NCI-H2171 treated with DMSO at 0.1 percent for 48 hours (cell line): Measurements from ENCODE around the gene ZNF710.

Source experiments
- DNase-seq: peaks from one replicate; lab custom pipeline; 2025; lab: John Stamatoyannopoulos, UW

Gene ZNF710

DNA sequence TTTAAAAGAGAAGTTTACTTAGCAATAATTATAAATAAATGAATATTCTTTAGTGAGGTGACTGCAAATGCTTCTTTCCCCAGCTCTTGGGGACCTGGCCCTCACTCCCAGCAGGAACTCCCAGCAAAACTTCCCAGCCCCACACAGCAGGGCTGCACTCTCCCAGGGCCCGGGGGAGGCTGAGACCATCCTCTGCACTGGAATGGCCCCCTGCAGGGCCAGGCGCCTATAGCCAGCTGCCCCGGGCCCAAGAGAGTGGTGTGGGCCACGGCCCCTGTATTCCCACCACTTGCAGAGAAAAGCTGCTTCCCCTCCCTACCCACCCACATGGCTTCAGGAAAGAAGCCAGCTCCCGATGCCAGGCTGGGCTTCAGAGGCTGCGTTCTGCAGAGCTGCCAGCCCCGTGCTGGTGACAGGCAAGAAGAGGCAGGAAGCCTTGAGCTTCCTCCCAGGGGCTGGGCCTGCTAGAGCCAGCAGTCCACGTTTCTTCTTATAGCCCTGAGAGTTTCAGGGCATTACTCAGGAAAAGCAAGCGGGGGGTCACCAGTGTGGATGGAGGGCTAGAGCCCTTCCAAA is 81.1 kb downstream of the ZNF710 start:
- DNase-seq: no peak

DNA sequence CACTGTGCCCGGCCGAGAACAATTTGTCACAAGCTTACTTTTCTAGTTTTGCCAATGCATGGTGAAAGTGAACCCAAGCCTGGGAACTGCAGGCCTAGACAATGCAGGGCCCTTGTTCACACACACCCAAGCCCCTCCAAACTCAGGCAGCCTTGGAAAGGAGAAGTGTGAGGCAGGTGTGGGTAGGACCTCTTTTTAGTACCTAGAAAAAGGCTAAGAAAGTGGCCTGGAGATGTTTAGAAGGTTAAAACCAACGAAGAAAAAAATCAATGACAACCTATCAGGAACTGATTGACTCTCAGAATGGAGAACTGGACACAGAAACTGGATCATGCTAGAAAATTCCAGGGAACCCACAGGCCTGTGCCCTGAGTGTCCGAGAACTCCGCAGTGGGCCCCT is 82.3 kb downstream of the ZNF710 start:
- no peak for DNase-seq

DNA sequence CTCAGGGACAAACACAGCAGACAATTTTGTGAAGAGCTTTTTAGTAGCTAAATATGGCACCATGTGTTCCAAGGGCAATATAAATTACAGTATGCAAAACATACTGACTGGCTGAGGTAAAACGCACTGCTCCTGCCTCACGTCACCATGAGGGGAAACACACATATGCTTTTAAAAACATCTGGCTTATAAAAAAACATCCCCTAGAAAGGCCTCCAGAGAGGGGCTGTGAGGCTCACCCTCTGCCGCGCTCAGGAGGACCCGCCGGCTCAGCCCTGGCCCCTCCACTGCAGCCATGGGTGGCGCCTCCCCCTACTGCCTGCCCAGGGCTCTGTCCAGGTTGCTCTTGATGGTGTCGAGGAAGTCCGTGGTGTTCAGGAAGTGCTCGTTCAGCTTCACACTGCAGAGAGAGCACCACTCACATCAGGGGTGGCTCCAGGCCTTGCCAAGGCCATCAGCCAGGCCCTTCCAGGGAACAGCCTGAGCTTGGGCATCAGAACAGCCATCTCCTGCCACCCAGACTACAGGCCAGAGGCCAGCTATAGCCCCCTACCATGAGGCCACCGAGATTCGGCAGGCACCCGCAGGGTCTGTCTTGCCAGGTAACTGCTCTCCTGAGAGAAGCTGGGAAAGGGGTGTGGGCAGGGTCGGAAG is 83.0 kb downstream of the ZNF710 start:
- no peak for DNase-seq

DNA sequence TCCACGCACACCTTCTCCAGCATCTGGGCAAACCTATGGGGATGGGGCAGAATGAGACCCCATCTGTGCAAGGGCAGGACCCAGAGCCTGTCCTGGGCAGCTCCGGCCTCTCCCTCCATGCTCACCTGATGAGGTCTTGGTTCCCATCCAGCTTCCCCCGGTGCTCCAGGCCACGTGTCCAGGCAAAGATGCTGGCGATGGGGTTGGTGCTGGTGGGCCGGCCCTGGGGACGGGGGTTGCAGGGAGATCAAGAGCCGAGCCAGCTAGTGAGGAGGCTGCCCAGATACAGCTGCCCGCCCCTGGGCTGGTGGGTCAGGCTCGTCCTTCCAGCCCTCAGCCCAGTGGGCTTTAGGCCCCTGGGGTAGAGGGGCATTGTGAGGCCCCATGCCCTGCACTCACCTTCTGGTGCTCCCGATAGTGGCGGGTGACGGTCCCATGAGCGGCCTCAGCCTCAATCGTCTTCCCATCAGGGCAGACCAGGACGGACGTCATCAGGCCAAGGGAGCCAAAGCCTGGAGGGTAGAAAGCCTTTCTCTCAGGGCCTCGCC is 83.8 kb downstream of the ZNF710 start:
- DNase-seq: no peak

DNA sequence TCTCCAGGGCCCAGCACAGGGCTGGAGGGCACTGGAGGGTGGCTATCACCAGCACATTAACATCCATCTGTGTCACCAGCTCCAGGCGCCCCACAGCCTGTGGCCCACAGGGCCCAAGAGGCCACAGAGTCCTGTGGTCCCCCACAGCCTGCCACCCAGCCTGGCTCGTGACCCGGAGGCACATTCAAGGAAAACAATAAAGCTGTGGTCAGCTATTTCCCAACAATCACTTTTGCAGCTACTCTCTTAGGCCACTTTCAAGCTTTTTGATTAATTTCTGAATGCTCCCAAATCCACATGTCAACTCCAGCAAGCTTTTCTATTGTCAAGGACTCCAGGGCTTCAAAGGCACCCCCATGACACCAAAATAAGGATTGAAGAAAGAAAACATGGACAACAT is 84.4 kb downstream of the ZNF710 start:
- DNase-seq: no peak

DNA sequence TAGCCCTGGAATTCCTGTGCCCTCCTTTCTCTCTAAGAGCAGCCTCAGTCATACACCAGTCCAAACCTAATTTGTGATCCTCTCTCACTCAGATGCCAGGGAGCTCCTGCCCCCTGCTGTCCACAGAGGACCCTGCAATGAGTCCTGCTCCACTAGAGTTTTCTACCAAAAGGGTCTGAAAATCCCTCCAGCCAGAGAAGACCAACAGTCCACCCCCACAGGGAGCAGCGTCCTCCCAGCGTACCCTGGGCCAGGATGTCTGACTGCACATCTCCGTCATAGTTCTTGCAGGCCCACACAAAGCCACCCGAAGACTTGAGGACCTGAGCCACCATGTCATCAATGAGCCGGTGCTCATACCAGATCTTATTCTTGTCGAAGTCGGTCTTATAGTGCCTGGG is 85.7 kb downstream of the ZNF710 start:
- peak; percentile 29 for DNase-seq

DNA sequence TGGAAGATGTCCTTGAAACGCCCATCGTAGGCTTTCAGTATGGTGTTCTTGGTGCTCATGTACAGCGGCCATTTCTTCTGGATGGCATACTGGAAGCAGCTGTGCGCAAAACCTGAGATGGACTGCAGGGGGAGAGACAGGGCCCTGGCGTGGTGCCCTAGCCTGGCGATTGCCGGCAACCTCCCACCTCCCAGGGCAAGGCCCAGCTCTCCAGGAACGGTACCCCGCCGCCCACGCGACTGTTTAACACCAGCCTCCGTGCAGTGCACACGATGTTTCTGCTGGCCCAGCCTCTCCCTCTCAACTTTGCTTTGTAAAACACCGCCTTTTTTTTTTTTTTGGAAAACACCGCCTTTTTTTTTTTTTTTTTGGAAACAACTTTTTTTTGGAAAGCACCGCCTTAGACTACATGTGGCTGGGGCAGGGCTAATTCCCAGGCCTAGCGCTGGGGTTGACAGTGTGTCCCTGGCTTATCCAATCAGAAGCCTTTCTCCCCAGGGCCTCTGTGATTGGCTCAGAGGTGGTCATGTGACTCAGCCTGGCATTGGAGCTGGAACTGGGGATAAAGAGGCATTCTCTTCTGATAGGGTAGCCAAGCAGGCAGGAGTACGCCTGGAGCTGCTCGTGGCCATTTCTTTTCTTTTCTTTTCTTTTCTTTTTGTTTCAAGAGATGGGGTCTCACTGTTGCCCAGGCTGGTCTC is 86.5 kb downstream of the ZNF710 start:
- DNase-seq: peak; percentile 15

DNA sequence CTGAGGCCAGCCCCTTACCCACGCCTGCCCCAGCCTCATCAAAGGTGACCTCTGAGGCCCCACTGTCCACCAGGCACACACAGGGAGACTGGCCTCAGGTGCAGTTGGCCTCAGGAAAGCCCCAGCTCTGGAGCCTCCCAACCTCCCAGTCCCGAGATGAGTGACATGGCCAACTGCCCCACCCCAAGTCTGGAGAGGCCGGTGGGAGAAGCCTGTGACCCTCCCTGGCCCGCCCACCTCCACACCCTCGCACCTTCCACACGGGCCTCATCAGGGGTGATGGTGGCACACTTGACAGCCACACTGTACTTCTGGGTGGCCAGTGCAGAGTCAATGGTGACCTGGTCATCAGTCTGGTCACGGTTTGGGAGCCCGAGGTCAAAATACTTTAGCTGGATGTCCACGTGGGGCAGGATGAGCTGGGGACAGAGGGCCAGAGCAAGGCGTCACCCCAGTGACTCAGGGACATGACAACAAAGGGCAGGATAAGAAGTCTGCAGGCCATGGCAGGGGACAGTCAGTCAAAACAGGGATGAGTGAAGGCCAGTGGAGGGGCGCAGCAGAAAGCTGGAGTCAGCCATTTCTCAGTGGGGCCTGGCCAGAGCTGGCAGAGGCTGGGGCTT is 89.2 kb downstream of the ZNF710 start:
- DNase-seq: no peak

DNA sequence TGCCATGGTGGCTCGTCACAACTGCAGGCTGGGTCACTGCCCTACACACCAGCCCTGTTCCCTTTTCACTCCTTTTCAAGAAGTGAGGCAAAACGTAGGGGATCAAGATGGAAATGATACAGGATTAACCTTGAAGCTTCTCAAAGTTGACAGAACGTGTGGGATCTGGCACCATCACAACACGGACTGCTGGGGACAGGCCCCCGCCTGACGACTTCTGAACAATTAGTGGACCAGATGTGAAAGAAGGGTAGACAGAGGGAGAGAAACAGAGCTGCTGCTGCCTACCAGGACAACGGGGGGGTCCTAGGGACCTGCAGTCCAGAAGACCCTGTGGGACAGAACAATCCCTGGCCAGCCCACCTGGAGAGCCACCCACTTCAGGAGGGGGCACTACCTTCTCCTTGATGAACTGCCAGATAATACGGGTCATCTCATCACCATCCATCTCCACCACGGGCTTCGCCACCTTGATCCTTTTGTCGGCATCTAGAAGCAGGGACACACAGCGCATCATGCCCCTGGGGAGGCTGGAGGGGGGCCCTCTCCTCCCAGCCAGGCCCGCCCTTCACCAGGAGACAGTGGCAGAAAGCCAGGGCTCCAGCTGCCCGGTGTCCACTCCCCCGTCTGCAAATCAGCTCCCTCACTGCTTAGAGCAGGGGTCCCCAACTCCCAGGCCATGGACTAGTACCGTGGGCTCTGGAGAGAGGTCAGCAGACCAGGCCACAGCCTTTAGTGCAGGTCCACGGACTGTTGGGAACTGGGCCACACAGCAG is 90.2 kb downstream of the ZNF710 start:
- no peak for DNase-seq

DNA sequence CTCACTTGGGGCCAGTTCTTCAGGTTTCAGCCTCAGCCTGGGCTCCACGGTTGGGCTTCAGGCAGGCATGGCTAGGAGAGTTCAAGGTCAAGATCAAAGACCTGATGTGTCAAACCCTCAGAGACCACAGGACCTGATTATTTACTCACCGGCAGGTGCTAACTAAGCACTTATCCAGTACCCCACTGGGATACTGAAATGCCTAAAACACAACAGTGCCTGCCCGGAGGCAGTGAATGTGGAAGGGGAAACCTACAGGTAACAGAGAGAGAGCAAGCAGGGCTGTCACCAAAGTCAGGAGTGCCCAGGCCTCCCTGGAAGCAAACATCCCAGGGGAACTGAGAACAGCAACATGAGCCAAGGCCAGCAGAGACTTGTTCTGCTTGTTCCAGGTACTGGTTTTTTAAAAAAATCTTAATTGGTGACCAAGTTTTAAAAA is 94.4 kb downstream of the ZNF710 start:
- DNase-seq: peak; percentile 80

DNA sequence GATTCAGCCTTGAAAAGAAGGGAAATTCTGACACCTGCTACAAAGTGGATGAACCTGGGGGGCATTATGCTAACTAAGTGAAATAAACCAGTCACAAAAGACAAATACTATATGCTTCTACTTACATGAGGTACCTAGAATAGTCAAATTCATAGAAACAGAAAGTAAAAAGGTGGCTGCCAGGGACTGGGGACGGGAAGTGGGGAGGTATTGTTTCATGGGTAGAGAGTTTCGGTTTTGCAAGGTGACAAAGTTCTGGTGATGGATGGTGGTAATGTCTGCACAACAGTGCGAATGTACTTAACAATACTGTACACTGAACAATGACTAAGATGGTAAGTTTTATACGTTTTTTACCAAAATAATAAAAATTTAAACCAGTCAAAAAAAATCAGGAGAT is 96.4 kb downstream of the ZNF710 start:
- no peak for DNase-seq

DNA sequence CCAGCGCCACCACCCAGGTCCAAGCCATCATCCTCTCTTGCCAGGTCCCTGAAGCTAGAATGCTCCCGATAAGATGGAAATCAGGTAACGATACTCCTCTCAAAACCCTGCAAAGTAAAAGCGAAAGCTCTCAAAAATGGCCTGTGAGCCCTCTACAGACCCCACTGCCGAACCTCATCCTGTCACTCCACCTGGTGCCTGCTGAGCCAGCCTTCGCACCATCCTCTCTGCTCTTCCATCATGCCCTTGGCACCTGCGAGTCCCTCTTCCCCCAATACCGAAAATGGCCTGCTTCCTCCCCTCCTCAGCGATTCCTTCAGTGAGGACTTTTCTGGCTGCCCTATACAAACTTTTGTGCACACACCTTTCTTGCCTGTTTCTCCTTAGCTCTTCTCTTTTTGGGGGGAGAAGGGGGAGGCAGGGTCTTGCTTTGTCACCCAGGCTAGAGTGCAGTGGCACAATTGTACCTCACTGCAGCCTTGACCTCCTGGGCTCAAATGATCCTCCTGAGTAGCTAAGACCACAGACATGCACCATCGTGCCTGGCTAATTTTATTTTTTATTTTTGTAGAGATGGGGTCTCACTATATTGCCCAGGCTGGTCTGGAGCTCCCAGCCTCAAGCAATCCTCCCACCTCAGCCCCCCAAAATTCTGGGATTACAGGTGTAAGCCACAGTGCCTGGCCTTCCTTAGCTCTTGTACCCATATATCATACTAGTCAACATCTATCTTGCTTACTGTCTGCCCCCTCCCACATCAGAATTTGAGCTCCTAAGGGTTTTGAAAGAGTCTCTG is 98.1 kb downstream of the ZNF710 start:
- no peak for DNase-seq

DNA sequence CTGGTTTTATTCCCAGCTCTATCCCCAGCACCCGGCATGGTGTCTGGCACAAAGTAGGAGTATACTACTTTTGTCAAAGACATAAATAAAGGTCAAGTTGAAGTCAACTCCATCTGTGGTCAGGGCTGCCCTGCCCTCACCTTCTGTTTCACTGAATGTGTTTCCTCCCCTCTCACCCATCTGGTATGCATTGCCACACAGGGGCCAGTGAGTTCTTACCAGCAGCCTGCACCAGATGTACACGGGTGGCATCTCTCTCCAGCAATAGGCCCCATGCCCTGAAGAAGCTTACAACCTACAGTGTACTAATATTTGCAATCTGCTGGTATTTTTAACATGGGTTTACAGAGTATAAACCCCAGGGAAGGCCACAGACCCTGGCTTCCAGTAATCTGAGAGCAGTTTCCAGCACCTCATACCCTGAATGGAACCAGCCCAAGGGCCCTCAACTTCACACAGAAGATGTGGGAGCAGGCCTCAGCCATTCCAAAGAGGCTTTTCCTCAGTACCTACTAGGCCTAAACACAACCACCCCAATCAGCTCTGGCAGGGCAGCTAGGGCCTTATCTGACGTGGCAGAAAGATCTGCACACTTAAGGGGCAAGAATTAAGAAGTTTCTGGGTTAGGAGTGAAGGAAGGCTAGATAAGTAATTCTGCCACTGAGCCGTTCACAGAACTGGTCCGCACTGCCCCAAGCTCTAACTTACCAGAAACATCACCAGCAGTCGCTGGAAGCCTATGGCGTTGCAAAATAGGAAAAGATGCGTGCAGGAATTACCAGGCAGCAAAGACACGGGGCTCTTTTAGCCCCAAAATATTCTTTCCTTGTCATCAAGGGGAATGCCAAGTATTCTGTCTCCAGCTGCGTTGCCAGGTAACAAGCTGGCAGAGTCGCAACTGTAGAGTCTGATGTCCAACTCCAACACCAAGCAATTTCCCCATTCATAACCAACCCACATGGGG is 99.0 kb downstream of the ZNF710 start:
- peak; percentile 60 for DNase-seq

DNA sequence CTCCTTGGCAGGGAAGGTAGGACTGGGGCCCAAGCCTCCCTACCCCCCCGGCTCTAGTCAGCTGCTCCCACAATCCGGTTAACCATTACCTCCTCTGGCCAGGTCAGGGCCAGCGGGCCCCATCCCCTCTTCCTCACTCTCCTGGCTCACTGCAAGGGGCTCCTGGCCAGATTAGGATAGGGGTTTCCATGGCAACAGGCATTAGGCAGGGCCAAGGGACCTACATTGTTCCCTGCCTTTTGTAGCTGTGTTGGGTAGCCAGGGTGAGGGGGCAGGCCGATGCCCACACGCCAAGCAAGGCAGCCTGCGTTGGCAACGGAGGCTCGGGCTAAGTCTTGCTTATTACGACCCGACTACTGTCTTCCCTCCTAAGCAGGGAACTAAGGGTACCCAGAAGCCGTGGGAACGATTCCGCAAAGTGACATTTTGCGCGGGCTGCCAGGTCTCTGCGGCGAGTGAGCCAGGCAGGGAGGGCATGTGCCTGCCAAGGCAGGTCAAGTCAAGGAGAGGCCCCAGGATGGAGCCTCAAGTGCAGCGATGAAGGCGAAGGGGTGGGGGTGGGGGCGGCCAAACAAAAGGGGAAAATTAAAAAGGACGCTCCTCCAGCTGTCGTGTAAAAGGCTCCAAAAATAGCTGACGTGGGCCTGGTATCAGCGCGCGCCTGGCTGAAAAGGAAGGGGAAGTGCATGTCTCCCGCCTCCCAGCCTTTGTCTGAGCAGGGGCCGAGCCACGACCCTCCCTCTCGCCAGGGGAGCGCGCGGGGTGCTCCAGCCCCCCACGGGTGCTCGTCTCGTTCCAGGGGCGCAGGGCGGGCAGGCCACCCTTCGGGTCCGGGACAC is 100.2 kb downstream of the ZNF710 start:
- DNase-seq: peak; percentile 49

DNA sequence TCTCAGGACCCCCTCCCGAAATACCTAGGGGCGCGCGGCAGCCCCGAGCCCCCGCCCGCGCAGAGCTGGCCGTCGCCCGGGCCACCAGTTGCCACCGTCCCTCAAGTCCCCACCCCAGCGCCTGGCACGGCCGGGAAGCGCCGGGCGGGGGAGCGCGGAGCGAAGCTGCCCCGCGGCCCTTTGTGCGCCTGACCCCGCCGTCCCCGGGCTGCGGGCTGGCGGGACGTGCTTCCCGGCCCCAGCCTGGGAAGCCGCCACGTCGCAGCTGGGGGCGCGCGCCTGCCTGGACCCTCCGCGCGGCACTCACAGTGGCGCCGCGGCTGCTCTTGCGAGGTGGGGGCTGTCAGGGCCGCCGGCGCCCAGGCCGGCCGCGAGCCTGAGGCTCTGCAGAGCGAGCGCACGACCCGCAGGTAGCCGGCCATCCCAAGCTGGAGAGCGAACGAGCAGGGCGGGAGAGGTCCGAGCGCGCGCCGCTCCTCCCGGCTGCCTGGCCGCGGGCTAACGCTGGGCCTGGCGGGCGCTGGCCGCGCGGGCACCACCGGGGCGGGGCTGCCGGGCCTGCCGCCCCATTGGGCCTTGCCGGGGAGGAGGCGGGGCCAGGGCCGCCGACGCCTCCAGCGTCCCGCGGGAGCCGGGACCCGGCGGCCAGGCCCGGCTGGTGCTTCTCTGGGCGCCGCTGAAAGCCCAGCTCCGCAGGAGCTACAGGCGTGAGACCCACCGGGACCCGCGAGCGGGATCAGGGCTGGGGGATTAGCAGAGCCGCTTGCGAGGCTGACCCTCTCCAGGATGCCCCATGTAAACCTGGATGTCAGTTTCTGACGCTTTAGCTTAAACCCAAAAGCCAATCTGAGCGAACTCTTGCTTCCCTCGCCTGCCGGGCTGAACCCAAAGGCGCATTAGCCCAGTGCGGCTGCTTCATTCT is 101.1 kb downstream of the ZNF710 start, which contains the start of gene IDH2:
Gene IDH2 (minus strand): TSS at position 500 of the 922 bp plus-strand sequence. CDS start 78 bp downstream, at position 422.
- peak; percentile 66 for DNase-seq

DNA sequence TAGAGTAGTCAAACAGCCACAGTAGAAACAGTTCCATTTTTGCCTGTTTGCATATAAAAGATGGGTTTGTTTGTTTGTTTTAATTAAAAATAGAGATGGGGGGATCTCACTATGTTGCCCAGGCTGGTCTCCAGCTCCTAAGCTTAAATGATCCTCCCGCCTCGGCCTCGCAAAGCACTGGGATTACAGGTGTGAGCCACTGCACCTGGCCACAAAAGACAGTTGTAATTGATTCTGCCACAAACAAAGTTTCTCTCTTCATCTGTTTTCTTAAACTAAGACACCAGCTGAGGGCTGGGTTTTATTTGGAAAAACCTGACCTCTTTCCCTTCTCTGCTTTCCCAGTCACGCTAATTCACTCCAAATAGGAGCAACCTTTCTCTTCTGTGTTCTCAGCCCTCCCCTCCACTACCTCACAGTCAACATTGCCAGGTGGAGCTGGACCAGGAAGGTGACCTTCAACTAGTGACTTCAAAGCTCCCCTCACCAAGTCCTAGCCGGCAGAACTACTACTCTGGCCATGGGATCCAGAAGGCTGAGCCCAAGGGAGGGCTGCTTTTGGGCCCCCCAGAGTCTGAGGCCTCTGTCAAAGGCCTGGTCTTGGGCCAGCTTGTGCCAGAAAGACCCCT is 102.7 kb downstream of the ZNF710 start:
- DNase-seq: no peak

DNA sequence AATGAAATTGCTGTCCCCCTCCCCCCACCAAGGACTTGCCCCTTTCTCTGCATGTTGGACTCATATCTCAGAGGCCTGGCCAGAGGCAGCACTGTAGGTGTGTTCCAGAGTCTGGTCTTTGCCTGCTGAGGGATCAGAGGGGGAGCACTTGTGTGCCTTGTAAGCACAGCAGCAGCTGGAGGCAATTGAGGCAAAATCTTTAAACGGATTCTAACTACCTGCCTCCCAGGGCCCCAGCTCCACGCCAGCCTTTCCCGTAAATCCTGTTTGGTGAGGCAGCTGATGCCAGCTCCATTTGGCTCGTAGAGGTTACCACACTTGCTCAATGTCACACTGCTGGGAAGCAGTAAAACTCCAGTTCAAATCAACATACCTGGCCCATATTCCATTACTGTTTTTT is 103.4 kb downstream of the ZNF710 start:
- DNase-seq: no peak
